Measurements from ENCODE around the gene ZNF236.

DNA sequence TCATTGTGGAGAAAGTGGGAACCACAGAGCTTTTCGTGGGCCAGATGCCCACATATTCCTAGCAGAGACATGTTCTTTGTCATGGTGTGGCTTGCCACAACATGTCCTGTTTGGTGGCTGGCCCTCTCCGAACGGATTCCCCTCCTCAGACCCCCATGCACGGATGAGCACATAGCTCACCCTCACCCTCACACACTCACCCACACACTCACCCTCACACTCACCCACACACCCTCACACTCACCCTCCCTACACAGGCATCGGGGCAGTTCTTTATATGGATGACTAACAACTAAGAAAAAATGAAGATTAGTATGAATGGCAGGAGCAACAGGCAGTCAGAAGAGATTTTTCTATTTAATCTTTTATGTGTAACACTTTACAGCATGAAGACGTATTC, 149.9 kb downstream of the ZNF236 start:
- TF ChIP-seq, protein P1, sequence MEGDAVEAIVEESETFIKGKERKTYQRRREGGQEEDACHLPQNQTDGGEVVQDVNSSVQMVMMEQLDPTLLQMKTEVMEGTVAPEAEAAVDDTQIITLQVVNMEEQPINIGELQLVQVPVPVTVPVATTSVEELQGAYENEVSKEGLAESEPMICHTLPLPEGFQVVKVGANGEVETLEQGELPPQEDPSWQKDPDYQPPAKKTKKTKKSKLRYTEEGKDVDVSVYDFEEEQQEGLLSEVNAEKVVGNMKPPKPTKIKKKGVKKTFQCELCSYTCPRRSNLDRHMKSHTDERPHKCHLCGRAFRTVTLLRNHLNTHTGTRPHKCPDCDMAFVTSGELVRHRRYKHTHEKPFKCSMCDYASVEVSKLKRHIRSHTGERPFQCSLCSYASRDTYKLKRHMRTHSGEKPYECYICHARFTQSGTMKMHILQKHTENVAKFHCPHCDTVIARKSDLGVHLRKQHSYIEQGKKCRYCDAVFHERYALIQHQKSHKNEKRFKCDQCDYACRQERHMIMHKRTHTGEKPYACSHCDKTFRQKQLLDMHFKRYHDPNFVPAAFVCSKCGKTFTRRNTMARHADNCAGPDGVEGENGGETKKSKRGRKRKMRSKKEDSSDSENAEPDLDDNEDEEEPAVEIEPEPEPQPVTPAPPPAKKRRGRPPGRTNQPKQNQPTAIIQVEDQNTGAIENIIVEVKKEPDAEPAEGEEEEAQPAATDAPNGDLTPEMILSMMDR (IDR thresholded peaks at IDR 0.05; ENCODE audit: insufficient read depth, low read length, poor library complexity, severe bottlenecking) = no peak
- TF ChIP-seq EZH2phosphoT487 (conservative IDR thresholded peaks at IDR 0.05; ENCODE audit: low read length) = no peak

All from SU-DHL-6 (cell line).